ENCODE measurements around the gene HTT.
"Not testable (repeated sequence)": the region's sequence is repeated elsewhere in the genome, so short reads cannot be mapped to it uniquely, and the experiment has no call there.

Gene HTT

DNA sequence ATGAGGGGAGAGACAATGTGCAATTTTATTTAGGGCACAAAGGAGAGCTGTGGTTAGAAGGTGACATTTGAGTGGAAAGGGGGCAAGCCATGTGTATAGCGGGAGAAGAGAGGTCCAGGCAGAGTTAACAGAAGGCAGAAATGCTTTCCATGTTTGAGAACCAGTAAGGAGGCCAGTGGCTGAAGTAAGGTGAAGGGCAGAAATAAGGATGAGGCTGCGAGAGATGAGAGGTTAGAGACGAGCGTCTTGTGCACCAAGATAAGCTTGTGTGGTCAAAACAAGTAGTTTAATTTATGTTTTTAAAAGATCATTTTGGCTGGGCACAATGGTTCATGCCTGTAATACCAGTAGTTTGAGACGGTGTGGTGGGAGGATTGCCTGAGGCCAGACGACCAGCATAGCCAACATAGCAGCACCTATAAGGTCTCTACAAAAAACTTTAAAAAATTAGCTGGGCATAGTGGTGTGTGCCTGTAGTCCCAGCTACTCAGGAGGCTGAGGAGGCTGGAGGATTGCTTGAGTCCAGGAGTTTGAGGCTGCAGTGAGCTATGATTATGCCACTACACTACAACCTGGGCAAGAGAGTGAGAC is 8.5 kb downstream of the HTT start:
- DNase-seq (ENCODE audit: low spot score): no peak

DNA sequence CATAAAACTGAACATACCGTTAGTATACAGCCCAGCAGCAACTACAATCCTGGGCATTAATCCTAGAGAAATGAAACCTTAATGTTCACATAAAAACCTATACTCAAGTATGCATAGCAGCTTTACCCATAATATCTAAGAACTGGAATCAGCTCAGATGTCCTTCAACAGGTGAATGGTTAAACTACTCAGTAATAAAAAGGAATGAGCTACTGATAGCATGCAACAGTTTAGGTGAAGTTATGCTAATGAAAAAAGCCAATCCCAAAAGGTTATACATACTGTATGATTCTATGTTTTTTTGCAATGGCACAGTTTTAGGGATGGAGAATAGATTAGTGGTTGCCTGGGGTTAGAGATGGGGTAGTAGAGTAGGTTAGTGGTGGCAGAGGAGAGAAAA is 9.3 kb downstream of the HTT start:
- DNase-seq (ENCODE audit: low spot score): no peak

DNA sequence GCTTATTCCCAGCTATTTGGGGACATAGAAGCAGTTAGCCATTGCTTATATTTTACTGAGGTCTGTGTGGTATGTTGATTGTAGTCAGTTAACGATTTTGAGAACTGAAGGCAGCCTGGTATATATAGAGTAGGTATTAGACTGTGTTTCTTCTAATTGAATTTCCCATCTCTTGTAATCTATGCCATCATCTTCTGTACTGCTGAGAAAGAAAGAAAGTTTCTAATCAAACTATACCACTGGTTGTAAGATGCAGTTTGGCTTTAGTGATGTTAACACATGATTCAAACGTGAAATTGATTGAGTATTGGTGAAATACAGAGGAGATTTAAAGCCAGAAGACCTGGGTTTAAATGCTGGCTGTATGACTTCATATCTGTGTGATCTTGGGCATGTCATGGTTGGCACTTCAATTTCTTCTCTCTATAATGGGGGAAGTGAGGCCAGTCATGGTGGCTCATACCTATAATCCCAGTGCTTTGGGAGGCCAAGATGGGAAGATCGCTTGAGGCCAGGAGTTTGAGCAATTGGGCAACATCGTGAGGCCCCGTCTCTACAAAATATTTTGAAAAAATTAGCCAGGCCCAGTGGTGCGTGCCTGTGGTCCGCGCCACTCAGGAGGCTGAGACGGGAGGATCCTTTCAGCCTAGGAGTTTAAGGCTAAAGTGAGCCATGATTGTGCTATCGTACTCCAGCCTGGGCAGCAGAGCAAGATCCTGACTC is 11.6 kb downstream of the HTT start:
- DNase-seq (ENCODE audit: low spot score): no peak

DNA sequence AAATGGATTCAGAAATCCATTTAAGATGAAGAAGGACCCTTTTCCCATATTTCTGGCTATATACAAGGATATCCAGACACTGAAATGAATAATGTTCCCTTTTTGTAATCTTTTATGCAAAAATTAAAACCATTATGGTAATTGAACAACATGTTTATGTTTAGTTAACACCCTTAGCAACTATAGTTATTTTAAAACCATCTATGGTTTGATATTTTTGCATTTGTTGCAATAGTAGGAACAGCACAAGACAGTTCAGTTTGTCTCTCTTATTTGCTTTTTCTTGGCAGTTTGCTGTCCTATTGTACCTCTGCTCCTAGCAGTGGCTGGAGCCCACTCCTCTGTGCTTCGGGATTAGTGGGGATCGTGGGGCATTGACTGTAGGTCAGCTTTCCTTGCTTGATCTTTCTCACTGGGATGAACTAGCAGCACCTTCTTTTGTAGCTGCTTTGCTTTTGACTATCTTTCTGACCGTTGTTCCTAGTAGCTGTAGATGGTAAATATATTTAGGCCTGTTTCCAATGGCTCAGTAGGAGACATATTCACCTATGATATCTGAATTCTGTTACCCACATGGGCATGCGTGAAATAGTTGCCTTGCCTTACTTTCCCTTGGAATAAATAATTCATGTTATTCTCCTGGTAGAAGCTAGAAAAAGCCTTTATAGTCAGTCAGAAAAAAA is 12.8 kb downstream of the HTT start:
- DNase-seq (ENCODE audit: low spot score): no peak

DNA sequence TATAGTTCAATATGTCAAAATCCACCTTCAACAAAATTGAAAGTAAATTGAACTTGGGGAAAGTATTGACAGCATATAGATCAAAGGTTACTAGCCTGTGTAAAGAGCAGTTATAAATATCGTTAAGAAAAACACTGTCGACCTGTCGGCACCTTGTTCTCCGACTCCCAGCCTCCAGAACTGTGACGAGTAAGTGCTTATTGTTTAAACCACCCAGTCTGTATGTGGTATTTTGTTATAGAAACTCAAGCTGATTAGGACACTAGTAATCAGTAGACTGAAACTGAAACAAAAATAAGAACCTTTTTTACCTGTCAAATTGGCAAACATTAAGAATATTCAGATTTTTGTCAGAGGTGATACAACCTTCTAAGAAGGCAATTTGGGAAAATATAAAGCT is 17.0 kb downstream of the HTT start:
- no peak for DNase-seq (ENCODE audit: low spot score)

DNA sequence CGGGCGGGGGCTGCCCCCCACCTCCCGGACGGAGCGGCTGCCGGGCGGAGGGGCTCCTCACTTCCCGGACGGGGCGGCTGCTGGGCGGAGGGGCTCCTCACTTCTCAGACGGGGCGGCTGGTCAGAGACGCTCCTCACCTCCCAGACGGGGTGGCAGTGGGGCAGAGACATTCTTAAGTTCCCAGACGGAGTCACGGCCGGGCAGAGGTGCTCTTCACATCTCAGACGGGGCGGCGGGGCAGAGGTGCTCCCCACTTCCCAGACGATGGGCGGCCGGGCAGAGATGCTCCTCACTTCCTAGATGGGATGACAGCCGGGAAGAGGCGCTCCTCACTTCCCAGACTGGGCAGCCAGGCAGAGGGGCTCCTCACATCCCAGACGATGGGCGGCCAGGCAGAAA is 20.2 kb downstream of the HTT start:
- not testable (repeated sequence) for DNase-seq (ENCODE audit: low spot score)

DNA sequence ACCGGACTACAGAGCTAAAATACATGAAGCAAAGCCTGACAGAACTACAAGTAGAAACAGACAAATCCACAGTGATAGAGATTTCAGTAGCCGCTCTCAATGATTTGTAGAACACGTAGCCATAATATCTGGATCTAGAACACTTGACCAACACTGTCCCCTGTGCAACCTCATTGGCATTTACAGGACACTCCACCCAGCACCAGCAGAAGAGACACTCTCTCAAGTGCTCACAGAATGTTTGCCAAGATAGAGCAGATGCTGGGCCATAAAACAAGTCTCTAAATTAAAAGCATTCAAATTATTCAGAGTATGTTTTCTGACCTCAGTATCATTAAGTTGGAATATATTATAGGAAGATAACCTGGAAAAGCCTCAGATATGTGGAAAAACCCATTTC is 21.7 kb downstream of the HTT start:
- no peak for DNase-seq (ENCODE audit: low spot score)

DNA sequence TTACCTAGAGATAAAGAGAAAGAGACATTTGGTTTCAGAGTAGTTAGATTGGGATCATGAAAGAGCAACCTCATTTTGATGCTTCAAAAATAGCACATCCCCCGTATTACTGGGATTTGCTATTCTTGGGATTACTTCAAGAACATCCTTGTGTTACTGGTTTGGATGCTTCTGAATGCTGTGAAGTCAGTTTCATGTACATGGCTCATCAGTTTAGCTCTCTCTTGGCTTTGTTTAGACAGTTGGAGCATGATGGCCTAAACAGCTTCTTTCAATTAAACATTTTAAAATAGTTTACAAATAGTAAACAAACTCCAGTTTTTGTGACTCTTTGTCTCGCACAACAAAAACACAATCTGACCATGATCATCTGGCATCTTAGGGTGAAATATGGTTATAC is 23.9 kb downstream of the HTT start:
- DNase-seq (ENCODE audit: low spot score): no peak

DNA sequence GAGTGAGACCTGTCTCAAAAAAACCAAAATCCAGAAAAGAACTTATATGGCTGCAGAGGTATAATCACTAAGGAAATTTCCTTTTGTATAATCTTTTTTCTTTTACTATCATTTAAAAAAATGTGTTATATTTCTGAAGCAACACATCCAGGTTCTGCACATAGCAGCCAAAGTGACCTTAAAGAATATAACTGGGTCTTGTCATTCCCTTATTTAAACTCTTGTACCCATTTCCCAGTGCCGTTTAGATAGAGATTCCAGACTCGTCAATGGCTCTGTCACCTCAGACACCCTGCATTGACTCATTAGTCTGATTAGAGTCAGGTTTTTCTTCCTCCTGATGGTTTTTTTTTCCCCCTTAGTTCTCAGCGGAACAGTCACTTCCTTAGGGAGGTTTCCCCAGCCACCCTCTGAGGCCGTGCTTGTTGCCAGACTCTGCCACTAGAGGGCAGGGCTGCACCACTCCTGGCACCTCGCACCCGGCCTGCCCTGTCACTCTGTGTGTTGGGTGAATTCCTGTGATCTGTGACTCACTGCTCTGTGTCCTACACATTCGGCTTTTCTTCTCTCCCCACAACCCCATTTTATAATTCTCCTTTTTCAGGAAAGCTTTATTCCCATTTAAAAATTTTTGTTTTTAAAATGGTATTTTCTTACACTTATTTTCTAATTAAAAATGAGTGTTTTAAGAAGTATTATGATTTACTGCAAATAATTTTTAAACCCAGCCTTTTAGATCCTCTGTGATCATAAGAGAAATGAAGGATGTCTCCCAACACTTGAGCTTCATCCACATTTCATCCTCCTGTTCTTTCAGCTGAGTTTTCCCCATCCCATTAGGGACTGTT is 32.1 kb downstream of the HTT start:
- DNase-seq (ENCODE audit: low spot score): peak; percentile 82

DNA sequence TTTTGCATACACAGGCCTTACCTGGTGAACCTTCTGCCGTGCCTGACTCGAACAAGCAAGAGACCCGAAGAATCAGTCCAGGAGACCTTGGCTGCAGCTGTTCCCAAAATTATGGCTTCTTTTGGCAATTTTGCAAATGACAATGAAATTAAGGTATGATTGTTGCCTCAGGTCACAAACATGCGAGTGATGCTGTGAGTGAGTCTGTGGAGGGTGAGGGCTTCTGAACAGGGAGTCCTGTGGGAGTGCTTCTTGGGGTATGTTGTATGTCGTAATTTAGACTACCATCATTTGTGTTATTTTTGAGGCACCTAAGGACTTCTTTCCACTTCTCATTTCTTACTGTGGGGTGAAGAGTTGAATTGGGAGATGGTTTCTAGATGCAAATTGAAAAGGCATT is 32.8 kb downstream of the HTT start:
- DNase-seq (ENCODE audit: low spot score): no peak

DNA sequence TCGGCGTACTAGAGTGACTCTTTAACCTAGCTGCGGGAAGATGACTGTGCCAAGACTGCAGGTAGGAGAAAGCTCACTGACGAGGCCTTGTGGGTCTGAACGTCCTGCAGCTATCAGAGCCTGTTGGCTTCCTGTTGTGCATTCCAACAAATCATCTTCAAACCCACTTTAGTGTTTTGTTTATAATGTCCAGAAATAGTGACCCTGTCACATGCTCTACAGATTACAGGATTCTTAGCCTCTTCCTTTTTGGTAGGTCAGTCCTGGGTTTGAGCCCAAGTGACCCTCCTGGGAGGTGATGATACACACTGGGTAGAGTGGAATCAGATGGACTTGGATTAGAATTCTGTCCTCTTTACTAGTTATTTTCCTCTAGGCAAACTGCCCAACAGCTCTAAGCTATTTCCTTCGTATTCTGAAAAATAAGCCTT is 33.2 kb downstream of the HTT start:
- DNase-seq (ENCODE audit: low spot score): no peak

DNA sequence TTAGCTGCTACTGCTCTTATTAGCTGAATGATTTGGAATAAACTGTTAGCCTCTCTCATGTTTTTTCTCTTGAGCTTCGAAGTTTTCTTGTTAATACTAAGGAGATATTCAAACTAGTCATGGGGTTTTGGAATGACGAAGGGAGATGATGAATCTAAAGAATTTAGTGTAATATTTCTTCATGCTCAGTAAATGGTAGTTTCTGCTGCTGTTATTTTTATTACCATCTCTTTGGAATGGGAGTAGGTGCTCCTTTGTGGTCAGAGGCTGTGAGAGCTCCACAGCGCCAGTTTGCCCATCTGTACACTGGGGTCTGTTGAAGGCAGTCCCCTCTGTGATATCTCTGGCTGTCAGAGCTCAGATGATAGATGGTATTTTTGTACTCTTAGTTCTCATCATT is 33.7 kb downstream of the HTT start:
- DNase-seq (ENCODE audit: low spot score): no peak

DNA sequence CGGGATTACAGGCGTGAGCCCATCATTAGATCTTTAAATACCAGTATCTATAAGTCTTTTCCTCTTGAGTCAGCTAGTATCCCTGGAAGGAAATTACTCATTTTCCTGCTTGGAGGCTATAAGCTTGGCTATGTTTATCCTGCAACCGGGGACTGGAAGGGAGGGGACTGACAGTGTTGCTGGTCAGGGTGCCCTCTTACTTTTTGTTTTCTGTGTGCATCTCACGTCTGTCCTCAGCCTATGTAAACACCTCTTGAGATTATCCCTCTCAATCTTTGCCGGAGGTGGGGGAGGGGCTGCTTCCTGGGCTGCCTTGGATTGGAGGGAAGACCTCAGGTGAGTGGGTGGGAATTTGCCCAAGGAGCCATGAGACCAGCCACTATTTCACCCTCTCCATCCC is 37.0 kb downstream of the HTT start:
- DNase-seq (ENCODE audit: low spot score): no peak

DNA sequence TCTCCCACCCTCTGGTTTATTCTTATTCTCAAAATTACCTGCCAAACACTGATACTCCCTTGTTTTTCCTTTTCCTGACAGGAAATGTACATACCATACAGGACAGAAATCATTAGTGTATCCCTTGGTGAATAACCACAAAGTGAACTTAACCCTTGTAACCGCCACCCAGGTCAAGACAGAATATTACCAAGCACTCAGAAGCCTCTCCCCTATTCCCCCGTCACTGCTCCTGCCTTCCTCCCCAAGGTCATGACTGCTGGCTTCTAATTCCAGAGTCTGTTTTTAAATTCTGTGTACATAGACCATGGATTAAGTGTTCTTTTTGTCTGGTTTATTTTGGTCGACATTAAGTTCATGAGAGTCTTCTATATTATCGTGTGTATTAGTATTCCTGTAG is 37.7 kb downstream of the HTT start:
- no peak for DNase-seq (ENCODE audit: low spot score)

DNA sequence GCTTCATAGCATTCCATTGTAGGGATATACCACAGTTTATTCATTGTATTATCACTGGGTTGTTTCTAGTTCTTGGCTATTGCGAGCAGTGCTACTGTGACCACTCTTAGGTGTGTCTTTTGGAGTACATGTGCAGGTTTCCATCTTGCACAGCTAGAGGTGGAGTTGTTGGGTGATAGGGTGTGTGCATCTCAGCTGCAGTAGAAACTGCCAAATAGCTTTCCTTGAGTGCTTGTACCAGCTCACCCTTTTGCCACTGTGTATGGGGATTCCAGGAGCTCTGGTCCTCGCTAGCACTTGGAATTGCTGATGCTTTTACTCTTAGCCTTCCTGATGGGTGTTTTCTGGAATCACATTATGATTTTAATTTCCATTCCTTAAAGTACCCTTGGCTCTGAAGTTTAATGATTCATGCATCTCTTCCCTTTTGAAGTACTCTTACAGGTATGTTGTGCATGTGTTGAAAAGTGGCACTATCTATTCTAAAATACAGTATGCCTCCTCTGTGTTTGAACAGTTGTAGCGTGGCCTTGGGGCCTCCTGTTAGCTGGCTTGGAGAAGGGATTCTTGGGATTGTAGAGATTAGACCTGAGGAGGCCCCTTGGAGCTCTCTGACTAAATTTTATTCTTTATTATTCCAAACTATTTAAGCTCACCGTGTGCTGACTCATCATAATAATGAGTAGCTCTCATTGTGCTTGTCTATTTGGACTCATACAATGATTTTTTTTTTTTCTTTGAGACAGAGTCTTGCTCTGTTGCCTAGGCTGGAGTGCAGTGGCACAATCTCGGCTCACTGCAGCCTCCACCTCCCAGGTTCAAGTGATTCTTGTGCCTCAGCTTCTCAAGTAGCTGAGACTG is 38.4 kb downstream of the HTT start:
- DNase-seq (ENCODE audit: low spot score): no peak

DNA sequence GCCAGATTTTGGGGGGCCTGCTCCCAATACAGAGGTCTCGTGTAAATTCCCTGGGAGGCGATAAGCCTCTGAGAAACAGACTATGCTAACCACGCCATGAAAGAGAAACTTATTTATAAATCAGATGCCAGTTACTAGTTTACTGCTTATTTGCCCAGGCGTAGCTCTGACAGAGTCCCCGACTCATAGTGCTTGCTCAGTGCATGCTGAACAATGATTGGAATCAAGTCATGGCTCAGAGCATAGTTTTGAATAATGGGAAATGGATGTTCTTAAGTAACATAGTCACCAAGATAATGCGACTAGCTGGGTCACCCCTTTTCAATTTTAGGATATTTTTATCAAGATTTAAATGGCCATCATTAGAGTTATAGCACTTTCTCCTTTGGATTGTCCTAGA is 39.9 kb downstream of the HTT start:
- DNase-seq (ENCODE audit: low spot score): no peak

DNA sequence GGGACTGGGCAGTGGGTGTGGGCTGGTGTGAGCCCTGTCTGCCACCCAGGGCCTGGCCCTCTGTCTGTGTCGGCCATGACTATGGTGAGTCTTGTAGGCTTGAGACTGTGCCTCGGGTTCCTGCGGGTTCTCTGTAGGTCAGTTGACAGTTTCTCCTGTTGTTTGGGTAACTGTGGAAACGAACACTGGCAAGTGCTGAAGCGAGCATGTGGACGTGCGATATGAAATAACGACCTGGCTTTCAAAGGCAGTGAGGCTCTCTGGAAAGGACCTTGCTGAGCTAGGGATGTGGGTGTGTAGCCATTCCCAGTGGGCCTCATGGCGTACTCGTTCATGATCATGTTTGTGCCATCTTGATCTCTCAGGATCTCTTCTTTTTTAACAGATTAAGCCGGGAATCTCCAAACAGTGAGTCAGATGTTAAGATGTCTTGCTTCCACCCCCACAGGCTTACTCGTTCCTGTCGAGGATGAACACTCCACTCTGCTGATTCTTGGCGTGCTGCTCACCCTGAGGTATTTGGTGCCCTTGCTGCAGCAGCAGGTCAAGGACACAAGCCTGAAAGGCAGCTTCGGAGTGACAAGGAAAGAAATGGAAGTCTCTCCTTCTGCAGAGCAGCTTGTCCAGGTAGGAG is 41.3 kb downstream of the HTT start:
- DNase-seq (ENCODE audit: low spot score): no peak

DNA sequence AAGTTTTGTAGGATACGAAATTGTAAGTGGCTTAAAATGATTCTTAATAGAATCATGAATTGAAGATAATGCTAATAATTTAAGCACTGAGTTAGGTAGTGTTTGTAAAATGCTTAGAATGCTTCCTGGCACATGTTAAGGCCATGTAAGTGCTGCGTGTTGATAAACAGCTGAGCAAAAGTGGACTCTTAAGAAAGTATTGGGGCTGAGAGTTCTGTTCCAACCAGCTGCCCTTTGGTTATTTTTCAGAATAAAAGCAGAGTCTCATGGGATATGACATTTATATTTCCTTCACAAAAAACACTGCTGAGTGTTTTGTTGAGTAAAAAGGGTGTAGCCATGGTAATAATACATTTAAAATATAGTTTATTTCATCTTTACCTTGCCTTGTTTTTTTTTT is 42.5 kb downstream of the HTT start:
- DNase-seq (ENCODE audit: low spot score): no peak

DNA sequence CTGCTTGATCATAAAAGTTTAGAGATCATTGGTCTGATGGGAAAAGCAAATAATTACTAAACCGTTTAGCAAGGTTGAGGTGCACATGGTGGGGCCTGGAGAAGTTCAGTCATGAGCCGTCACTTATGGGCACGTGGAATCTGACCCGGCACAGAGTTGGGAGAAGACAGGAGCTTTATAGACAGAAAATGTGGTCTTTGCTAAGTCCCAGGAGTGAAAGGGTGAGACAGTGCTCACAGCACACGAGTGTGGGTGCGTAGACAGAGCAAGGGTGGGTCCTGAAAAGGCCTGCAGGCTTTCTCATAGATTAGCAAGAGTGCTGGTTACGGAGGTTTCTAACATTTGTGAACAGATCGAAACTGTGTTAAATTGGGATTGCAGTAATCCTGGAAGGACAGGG is 43.8 kb downstream of the HTT start:
- no peak for DNase-seq (ENCODE audit: low spot score)

DNA sequence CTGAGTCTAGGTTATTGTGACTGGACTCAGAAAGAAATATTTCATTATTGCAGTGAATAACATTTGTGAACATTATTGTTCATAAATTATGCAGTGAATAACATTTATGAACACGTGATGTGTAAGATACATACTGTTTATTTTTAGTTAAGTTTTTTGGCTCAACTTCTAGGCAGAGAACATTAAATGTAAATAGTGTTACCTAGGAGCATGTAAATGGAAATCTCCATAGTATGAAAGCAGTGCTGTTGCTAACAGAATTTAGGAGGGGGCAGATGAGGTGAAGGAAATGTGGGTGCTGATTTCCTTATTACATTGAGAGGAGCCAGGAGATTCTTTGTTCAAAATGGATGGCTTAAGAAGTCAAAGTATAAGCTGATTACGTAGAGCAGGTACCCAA is 45.0 kb downstream of the HTT start:
- no peak for DNase-seq (ENCODE audit: low spot score)

DNA sequence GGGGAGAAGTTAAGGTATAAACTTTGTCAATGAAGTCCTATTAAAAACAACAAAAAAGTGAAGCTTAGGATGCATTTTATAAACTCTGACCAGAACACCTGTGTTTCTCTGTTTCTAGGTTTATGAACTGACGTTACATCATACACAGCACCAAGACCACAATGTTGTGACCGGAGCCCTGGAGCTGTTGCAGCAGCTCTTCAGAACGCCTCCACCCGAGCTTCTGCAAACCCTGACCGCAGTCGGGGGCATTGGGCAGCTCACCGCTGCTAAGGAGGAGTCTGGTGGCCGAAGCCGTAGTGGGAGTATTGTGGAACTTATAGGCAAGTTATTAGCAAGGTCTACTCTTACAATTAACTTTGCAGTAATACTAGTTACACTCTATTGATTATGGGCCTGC is 46.6 kb downstream of the HTT start:
- DNase-seq (ENCODE audit: low spot score): no peak
